ENCODE data around the gene PUSL1.

- TF ChIP-seq YY1 (IDR thresholded peaks at IDR 0.05; ENCODE audit: insufficient read depth, insufficient read length): no peak
- TF ChIP-seq ZNF274 (IDR thresholded peaks at IDR 0.05; ENCODE audit: low read depth, low read length): no peak
These were observed 3.0 kb downstream of the PUSL1 start for GRCh38 chr1:1311107-1312104.
